GM21515 (cell line): ENCODE data around the gene PDE4D.
"Not testable (repeated sequence)": the region's sequence is repeated elsewhere in the genome, so short reads cannot be mapped to it uniquely, and the experiment has no call there.

Source experiments
- ATAC-seq: cut with Tn5 transposase; IDR thresholded peaks from one replicate; pipeline ENCODE4 v1.9.1; 2021; ENCODE audit not compliant: unreplicated experiment

PDE4D gene

DNA sequence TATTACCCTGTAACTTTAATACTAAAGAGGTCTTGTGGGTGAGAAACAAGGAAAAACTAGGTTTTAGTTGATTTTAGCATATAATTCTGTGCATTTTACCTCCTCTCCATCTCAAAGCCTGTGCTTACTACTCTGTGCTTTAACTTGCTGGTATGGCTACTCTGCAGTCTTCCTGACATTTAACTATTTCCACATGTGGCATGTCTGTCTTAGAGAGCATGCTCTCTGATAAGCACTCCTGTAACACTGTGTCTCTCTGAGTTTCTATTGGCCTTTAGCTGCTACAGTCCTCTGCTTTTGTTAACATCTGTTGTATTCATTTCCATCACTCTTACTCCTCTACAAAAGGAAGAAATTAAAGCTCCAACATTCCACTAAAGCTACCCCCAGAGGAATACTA, 892.4 kb downstream of the PDE4D start:
- no peak for ATAC-seq

DNA sequence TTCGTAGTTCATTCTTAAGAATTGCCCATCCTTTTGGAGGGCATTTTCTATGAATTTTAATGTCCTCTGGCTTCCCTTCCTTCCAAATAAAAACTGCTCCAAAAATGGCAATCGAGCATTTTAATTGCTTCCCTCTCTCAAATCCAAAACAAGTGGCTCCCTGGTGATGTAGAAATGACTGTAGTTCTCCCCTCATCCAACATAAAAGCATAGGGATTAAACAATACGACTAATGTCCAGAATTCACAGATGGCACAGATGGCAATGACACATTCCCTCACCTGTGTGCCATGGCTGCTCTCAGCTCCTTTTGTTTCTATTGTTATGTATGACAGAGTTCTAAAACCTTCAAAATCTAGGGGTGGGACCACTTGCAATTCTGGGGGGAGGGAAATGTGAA, 893.3 kb downstream of the PDE4D start:
- no peak for ATAC-seq

DNA sequence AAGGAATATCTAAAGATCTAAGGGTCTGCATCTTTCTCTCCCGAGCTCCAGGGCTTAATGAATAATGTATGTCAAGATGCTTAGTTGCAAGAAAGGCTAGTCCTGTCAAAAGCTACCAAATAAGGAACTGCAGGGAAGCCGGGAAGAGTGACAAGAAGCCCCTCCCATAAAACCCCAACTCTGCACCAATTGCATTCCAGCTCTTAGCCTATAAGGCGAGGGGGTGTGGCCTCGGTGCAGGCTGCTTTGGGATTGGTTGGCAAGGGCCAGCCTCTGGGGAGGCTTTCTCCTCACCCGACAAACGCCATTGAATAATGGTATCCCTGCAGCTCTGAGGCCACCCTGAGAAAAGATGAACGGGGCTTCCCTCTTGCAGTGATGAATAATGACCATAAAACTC, 893.7 kb downstream of the PDE4D start:
- no peak for ATAC-seq

DNA sequence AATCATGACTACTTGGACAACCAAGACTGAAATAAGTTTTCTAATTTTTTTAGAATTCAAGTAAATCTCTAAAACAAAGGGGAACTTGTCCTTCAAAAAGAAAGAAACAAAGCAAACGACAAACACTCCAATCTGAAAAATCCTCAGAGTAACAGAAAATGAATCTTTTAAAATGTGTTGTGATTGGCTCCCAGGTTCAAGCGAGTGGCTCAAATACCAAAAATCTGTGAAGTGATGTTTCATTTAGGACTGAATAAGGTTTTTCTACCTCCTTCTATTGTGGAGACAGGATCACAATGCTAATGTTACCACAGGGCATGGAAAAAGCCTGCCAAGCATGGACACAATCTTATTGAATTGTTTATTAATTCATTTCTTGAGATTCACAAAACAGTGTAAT, 895.0 kb downstream of the PDE4D start:
- no peak for ATAC-seq

DNA sequence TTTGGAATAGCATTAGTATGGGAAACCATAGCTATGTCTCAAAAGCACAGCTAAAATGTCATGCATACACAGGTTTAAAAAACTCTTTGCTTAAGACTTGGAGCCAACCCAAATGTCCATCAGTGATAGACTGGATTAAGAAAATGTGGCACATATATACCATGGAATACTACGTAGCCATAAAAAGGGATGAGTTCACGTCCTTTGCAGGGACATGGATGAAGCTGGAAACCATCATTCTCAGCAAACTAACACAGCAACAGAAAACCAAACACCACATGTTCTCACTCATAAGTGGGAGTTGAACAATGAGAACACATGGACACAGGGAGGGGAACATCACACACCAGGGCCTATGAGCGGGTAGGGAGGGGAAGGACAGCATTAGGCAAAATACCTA, 897.7 kb downstream of the PDE4D start:
- not testable (repeated sequence) for ATAC-seq

DNA sequence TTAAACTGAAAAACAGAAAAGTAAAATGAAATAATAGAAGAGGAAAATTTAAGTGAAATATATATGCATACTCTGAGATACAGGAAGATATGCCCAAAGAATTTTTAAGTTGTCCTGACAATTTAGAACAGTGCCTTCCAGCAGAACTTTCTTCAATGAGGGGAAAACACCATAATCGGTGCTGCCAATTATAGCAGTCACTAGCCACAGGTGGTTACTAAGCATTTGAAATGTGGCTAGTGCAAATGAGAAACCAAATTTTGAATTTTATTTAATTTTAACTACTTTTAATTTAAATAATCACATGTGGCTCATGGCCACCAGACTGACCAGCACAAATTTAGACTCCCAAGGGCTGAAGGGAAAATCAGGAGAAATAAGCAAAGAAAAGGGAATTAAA, 900.1 kb downstream of the PDE4D start:
- ATAC-seq, result no peak

DNA sequence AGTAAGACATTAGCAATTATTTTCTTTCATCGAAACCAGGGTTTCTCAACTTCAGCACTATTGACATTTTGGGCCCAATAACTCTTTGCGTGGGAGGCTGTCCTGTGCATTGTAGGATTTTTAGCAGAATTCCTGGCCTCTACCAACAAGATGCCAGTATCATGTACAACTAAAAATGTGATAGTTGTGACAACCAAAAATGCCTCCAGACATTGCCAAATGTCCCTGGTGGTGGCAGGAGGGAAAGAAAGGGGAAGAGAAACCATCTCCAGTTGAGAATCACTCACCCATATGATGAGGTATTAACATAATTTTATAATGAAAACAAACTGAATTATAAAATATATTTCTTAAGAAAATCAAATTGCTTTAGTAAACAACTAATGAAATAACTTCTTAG, 904.6 kb downstream of the PDE4D start:
- ATAC-seq, result no peak

DNA sequence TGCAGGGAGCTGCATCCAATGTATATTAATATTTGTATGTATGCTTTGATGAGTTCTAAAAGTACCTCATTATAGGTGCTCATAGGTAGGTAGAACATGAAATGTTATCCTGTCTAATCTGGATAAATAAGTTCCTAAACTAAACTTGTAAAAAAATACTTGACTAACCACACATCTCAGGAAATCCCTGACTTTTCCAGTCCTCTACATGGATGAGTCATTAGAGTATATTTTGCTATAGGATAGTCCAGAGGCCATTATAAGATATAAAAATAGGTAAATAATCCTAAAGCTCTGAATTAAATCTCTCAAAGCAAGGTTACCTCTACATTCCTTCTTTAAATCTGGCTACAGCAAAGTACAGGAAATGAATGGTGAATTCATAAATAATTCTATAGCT, 906.3 kb downstream of the PDE4D start:
- ATAC-seq, result no peak

DNA sequence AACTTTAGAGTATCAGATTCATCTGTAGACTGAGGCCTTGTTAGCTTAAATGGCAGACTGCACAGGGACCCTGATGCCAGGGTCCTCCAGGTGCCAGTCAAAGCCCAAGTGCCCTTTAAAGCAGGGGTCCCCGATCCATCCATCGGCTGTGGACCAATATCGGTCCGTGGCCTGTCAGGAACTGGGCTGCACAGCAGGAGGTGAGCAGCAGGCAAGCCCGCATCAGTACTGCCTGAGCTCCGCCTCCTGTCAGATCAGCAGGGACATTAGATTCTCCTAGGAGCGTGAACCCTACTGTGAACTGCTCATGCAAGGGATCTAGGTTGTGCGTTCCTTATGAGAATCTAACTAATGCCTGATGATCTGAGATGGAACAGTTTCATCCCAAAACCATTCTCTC, 907.2 kb downstream of the PDE4D start:
- no peak for ATAC-seq

DNA sequence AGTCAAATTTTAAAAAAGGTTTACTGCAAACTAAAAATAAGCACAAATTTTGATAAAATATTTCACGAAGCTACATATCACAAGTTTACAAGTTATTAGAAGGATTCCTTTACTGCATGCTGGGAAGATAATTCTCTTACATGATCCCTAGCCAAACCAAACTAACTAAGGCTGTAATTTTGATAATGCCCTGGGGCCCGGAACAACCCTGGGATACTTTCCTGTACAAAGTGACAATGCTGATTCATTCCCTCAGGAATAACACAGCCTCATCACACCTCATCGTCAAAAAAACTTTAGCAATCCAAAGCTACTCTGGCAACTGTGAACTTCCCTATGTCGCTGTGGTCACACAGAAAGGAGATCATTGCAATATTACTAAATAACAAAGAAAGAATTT, 907.8 kb downstream of the PDE4D start:
- no peak for ATAC-seq

DNA sequence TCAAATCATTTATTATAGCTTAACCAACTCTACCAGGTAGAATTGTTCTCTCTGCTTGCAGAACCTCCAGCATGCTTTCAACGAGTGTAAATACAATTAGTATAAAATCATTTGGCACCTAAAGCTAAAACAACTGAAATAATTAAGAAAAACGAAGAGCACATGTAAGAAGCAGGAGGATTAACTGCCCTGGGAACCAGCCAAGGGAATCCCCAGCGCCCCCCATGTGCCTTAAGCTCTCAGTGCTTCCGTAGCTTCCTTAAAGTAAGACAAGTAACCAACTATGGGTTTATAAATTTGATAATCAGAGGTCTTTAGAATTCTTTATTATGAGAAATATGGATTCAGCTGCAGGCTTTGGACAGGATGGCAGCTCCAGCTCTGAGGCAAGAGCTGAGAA, 908.2 kb downstream of the PDE4D start:
- ATAC-seq, result no peak

DNA sequence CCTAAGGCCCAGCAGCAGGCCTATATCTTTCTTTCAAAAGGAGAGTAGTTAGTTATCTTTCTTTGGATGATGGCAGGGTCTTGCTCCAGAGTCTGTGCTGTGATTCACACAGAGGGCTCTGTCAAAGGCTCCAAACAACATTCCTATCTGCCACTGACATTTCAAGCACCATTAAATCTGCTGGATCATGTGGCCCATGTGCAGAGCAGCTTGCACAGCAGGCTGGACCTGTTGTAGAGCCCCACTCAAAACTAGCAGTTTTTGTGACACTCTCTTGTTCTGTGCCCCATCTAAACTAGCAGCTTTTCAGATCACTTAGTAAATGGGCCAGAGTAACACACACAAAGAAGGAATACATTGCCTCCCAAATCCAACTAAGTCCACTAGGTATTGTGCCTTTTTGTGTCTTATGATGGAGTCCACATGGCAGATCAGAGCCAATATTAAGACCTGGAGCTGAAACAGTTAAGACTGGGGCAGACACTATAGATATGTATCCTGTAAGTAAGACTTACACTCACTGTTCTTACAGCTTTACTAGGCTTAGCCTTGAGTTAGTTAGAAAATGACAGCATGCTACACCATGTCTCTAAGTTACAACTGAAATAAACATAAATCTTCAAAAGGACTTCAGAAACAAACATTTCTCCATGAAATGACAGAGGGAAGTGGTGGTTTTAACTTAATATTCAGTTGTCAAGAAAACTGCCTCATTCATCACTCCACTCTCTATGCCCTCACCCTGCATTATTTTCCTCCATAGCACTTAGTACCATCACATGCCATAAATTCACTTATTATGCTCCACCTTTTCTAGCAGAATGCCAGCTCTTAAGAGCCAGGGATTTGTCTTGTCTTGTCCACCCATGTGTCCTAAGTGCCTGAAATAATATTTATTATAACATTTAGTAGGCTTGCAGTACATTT, 909.7 kb downstream of the PDE4D start:
- ATAC-seq, result no peak

DNA sequence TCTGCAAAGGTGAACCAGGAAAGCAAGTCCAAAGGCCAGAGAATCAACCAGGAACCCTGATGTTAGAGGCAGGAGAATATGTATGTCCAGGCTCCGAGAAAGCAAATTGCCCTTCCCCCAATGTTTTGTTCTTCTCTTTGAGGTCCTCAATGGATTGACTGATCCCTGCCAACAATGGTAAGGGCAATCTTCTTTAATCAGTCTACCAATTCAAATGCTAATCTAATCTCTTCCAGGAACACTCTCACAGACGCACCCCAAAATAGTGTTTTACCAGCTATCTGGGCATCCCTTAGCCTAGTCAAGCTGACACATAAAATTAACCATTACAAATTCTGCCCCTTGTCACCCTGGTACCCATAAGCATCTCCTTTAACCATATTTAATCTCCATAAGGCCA, 912.6 kb downstream of the PDE4D start:
- no peak for ATAC-seq

DNA sequence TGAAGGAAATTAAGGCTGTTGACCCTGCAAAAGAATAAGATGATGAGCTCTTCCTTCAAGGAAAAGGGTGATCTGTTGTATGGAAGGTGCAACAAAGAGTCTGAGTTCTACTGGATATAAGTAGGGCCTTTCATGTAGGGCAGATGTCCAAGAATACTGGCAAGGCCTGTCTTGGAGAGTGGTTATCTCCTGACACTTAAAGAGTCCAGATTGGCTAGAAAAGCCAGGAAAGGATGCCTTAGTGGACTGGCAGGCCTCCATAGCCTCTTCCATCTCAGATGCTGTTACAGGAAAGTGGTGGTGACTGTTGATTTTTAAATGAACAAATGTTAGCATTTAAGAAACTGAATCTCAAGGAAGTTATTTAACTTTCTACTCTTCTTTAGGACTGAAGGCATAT, 914.4 kb downstream of the PDE4D start:
- ATAC-seq, result no peak

DNA sequence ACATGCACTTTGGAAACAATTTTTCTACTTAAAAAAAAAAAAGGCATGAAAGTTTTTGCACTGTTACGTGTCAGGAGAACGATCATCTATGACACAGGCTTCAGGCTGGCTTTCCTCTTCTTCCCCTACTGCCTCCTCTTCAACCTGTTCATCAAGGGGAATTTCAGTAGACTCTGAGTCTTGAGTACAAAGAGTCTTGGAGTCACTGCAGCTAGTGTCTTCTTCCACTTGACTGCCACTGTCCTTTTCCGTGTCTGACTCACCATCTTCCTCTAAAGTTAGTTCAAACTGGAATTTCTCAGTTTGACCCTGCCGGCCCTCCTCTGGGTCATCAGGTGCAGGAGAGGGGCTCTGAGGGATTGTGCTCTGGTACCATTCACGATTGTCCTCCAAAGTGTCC, 918.9 kb downstream of the PDE4D start:
- ATAC-seq, result no peak

DNA sequence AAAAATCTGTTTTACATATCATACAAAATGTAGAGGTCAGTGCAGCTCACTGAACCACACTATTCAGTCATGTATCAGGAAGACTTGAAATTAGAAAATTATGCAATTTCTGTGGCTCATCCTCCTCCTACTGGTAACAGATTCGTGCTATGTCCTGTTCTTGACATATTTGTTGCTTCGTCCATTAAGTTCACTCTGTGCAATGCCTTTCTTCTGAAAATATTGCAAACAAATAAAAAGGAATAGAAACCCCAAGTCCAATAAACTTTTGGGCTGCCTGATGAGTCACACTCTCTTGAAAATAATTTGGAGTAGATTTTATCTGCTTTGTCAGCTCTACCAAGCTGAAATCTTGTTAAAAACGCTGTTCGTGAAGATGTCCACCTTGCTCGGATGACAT, 919.4 kb downstream of the PDE4D start:
- ATAC-seq, result no peak

DNA sequence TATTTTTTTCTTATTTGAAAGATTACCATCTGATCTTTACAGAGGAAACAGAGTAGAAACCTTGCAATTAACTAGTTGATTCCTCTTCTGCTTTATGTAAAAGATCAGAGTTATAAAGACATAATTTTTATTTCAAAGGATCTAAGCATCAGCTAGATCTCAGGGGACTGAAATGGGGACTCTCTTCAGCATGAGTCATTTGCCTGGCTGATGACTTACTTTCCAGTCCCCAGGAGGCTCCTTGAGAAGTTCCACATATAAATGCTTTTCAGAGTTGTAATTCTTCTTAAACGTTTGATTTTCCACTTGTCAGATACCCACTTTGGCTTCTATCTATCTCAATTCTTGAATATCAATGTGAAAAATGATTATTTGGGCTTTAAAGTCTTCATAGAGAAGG, 921.2 kb downstream of the PDE4D start:
- no peak for ATAC-seq

DNA sequence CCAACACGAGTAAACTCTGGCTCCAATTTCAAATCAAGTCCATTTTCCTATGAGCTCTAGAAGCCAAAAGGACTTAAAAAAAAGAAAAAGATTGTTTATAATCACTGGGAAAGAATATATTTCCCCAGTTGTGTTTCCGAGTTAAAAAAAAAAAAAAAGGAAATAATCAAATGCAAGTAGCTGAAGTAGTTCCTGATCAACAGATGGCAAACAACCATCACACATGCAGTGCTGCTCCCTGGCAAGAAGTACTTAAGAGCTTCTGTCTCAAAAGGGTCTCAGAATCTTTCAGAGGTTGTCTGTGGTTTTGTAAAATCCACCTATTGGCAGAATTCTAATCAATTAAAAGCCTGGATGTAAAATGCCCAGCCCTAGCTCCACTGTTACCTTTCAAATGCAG, 922.8 kb downstream of the PDE4D start:
- ATAC-seq, result no peak

DNA sequence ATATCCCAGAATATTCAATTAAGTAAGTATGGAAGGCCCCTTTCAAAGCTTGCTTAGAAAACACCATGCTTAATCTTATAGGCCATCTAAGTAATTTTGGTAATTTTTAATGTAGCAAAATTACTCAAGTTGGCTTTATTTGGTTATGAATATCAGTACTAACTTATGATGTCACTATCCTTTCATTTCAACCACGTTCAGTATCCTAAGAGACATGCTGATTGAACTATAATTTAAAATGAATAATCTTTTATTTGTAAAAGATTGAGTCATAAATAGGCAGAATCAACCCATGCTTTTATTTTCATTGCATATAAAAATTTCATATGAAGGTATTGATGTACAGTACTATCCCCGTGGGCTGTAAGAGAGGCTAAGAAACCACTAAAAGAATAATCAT, 923.7 kb downstream of the PDE4D start:
- ATAC-seq, result no peak

DNA sequence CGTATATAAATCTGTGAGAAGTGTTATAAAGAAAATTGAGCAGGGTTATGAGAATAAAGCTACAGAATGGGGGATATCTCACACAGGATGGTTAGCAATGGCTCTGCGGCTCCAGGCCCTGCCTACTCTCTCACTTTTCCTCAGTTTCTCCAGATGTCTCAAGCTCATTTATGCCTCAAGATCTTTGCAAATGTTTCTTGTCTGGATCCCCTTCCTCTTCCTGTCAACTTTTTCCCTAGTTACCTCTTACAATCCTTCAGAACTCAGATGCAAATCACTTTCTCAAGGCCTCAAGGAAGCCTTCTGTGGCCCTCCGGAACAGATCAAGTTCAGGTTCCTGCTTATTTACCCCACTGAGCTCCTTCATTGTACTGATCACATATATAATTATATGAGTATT, 924.3 kb downstream of the PDE4D start:
- ATAC-seq, result no peak

DNA sequence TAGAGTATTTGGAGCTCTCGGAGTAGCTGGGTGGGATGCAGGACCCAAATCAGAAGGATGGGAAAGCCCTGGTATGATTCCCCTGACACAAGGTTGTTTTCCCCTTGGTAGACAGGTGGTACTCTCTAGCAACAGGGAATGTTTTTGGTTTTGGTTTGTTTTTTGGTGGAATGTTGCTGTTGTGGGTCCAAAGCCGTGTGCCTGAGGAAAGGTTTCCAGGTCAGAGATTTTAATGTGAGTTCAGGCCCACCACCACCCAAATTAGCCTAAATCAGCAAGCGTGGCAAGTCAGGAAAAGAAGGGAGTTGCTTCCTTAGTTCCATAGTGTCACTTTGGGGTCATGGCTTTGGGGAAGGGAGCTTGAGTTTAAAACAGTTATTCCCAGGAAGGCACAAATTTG, 925.2 kb downstream of the PDE4D start:
- no peak for ATAC-seq

DNA sequence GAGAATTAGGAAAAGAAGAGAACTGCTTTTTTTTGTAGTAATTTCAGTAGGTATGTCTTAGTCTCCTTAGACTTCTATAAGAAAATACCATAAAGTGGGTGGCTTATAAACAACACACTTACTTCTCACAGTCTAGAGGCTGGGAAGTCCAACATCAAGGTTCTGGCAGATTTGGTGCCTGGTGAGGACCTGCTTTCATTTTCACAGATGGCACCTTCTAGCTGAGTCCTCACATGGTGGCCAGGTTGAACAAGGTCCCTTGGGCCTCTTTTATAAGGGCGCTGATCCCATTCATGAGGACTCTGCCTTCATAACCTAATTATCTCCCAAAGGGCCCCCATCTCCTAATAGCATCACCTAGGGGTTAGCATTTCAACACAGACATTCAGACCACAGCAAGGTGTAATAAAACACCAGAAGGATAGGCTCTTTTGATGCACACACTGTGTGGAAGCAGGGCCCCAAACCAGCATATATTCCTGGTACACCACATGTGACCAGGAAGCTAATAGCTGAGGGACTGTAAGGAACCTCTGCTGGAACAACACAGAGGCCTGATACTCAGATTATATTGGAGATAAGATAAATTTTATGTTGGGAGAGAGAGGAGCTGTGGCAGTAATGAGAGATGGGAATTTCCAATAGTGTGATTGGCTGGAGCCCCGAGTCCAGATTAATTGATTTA, 925.8 kb downstream of the PDE4D start:
- ATAC-seq, result no peak
